Measurements from ENCODE around the gene NEGR1.

- TF ChIP-seq EP300 (IDR thresholded peaks at IDR 0.05), result no peak
- no peak for TF ChIP-seq POLR2A (IDR thresholded peaks at IDR 0.05; ENCODE audit: low read depth)
- TF ChIP-seq, protein P1, sequence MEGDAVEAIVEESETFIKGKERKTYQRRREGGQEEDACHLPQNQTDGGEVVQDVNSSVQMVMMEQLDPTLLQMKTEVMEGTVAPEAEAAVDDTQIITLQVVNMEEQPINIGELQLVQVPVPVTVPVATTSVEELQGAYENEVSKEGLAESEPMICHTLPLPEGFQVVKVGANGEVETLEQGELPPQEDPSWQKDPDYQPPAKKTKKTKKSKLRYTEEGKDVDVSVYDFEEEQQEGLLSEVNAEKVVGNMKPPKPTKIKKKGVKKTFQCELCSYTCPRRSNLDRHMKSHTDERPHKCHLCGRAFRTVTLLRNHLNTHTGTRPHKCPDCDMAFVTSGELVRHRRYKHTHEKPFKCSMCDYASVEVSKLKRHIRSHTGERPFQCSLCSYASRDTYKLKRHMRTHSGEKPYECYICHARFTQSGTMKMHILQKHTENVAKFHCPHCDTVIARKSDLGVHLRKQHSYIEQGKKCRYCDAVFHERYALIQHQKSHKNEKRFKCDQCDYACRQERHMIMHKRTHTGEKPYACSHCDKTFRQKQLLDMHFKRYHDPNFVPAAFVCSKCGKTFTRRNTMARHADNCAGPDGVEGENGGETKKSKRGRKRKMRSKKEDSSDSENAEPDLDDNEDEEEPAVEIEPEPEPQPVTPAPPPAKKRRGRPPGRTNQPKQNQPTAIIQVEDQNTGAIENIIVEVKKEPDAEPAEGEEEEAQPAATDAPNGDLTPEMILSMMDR (IDR thresholded peaks at IDR 0.05), result no peak
Observed at GRCh38 chr1:71774705-71775104, 507.6 kb downstream of the NEGR1 start.
